SU-DHL-6 (cell line): Measurements from ENCODE around the gene FHOD1.

Source experiments
- H2AFZ ChIP-seq: fragments of 200-600 bp; sonication (generic); 2 replicates; pipeline ENCODE4 v1.6.1; 2014; ENCODE audit warnings: low read depth, mild to moderate bottlenecking, moderate library complexity, mixed read lengths, antibody characterized with exemption, low read length; ENCODE audit not compliant: severe bottlenecking
- H3F3A ChIP-seq: fragments of 200-600 bp; shearing (Covaris generic); 2 replicates; pipeline ENCODE4 v1.6.0; 2016; ENCODE audit warnings: antibody characterized with exemption, mild to moderate bottlenecking; ENCODE audit not compliant: insufficient read depth
- H3K27ac ChIP-seq: fragments of 200-600 bp; sonication (generic); 2 replicates; pipeline ENCODE4 v1.5.1; 2016; ENCODE audit warnings: low read depth, mild to moderate bottlenecking, low read length, moderate library complexity, mixed read lengths
- H3K27me3 ChIP-seq: fragments of 200-600 bp; sonication (generic), shearing (Covaris generic); 2 replicates; pipeline ENCODE4 v1.6.0; 2014; ENCODE audit warnings: mild to moderate bottlenecking, low read length
- H3K36me3 ChIP-seq: fragments of 200-600 bp; sonication (generic); 2 replicates; pipeline ENCODE4 v1.6.1; 2014; ENCODE audit warnings: mild to moderate bottlenecking, low read length, mixed read lengths
- H3K4me2 ChIP-seq: fragments of 300-600, 200-600 bp; shearing (Covaris generic), sonication (generic); 2 replicates; pipeline ENCODE4 v1.6.0; 2014; ENCODE audit warnings: low read length, low read depth, mild to moderate bottlenecking; ENCODE audit not compliant: poor library complexity, severe bottlenecking
- H3K4me3 ChIP-seq: fragments of 200-600 bp; sonication (generic); 2 replicates; pipeline ENCODE4 v1.5.1; 2014; ENCODE audit warnings: antibody characterized with exemption, low read length, mild to moderate bottlenecking, mixed read lengths; ENCODE audit not compliant: insufficient read depth, poor library complexity, severe bottlenecking
- H3K79me2 ChIP-seq: fragments of 200-600 bp; sonication (generic); 2 replicates; pipeline ENCODE4 v1.6.1; 2014; ENCODE audit warnings: mild to moderate bottlenecking, low read length, moderate library complexity; ENCODE audit not compliant: insufficient read depth
- H3K9ac ChIP-seq: fragments of 200-600 bp; sonication (generic); 2 replicates; pipeline ENCODE4 v1.7.0; 2014; ENCODE audit warnings: mild to moderate bottlenecking, low read length
- H3K9me2 ChIP-seq: fragments of 200-600 bp; sonication (generic); replicated peaks from 2 replicates; pipeline ENCODE4 v1.6.1; 2014; ENCODE audit warnings: low read length; ENCODE audit not compliant: insufficient read depth
- H3K9me3 ChIP-seq: fragments of 200-600 bp; sonication (generic); 2 replicates; pipeline ENCODE4 v1.6.1; 2014; ENCODE audit warnings: low read length, mixed read lengths; ENCODE audit not compliant: insufficient read depth
- H4K20me1 ChIP-seq: fragments of 200-600 bp; sonication (generic); 2 replicates; pipeline ENCODE4 v1.6.1; 2014; ENCODE audit warnings: low read depth, mild to moderate bottlenecking, antibody characterized with exemption, low read length, moderate library complexity, mixed read lengths
- EZH2phosphoT487 ChIP-seq: fragments of 200-600 bp; sonication (generic), shearing (Covaris generic); conservative IDR thresholded peaks from 2 replicates; pipeline ENCODE4 v1.6.1; 2018; ENCODE audit warnings: mild to moderate bottlenecking, antibody characterized with exemption, low read length, moderate library complexity, mixed read lengths
- TF ChIP-seq, protein P1 (sequence below): fragments of 200-600 bp; sonication (generic); IDR thresholded peaks from one replicate; pipeline ENCODE4 v1.5.1; 2017; ENCODE audit warnings: antibody characterized with exemption, mild to moderate bottlenecking, low read length, moderate library complexity; ENCODE audit not compliant: insufficient read depth, poor library complexity, severe bottlenecking

FHOD1 gene

DNA sequence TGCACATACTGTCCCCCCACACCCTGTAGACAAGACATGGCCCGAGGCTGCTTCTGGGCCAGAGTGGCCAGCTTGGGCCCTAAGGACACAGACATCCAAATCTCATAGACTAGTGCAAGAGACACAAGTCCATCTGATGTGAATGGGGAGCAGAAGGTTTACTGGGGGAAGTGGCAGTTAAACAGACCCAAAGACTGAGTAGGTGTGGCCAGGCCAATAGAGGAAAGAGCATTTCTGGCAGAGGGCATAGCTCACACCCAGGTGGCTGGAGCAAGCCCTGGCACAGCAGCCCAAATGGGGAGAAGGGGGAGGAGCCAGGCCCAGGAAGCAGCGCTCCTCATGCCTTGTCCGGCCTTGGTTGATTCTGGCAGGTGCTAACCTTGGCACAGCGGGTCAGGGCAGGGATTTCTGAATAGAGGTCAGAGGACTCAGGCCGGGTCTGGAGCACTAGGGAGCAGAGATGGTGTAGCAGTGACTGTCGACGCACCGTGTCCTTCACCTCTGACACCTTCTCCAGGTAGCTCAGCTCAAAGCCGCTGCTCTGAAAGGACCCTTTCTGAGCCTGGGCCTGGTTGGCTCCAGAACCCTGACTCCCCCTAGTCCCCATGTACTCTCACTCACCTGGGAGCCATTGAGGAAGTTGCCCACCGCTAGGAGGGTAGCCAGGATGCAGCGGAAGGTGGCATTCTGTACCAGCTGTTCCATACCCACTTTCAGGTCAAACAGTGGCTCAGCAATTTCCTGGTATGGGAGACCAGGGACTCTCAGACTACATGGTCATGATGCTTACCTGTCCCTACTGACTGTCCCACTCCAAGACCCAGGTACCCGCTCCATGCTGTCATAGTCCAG, 16.2 kb downstream of the FHOD1 start:
- H4K20me1 ChIP-seq: no peaks in the 10 kb centered on the region
- H3K4me2 ChIP-seq: no peak overlapping the region
- no peak overlapping the region for H3K4me3 ChIP-seq
- no peaks in the 10 kb centered on the region for H3F3A ChIP-seq
- no peaks in the 10 kb centered on the region for H3K36me3 ChIP-seq
- no peaks in the 10 kb centered on the region for H3K9me3 ChIP-seq
- peaks cover 11% of the 10 kb centered on the region for H3K79me2 ChIP-seq
- no peak for TF ChIP-seq EZH2phosphoT487
- TF ChIP-seq, protein P1, sequence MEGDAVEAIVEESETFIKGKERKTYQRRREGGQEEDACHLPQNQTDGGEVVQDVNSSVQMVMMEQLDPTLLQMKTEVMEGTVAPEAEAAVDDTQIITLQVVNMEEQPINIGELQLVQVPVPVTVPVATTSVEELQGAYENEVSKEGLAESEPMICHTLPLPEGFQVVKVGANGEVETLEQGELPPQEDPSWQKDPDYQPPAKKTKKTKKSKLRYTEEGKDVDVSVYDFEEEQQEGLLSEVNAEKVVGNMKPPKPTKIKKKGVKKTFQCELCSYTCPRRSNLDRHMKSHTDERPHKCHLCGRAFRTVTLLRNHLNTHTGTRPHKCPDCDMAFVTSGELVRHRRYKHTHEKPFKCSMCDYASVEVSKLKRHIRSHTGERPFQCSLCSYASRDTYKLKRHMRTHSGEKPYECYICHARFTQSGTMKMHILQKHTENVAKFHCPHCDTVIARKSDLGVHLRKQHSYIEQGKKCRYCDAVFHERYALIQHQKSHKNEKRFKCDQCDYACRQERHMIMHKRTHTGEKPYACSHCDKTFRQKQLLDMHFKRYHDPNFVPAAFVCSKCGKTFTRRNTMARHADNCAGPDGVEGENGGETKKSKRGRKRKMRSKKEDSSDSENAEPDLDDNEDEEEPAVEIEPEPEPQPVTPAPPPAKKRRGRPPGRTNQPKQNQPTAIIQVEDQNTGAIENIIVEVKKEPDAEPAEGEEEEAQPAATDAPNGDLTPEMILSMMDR: no peak
- H2AFZ ChIP-seq: no peak overlapping the region
- H3K27me3 ChIP-seq: no peaks in the 10 kb centered on the region
- no peak overlapping the region for H3K27ac ChIP-seq
- H3K9ac ChIP-seq: no peak overlapping the region
- no peaks in the 10 kb centered on the region for H3K9me2 ChIP-seq

DNA sequence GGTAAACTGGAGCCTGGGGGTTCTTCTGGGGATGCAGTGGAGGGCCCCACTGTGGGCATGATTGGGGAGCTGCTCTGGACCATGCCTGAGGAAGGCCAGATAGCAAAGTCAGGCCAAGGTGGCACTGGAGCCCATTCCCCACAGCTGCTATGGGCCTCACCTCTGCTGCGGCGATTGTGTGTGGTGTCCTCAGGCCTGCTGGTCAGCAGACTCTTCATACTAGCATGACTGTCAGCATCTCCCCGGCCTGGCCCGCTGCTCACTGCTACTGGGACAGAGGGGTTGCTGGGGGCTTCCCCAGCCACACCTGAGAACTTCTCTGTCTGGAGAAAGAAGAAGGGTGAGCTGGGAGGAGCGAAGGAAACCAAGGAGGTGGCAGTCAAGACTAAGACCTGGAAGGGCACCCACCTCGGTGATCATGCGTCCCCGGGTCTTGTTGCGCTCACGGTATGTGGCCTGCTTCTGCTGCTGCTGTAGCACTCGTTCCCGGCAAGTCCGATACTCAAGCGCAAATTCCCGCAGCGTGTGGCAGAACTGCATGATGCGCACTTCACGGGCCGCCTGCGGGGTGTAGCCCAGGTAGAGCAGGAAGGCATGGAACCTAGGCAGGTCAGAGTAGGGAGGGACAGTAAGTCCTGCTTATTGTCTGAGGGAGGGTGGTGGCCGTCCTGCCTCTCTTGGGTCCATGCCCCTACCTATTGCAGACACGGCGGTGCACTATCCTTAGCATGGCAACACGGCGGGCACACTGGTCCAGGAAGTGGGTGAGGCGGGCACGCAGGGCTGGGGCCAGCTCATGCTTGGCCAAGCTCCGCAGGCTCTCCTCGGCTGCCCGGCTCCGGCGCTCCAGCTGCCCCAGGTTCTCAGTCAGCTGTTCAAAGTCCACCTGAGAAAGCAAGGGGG, 17.1 kb downstream of the FHOD1 start:
- Histone ChIP-seq H3K79me2 (peaks cover 11% of the 10 kb centered on the region), H2AFZ (no peak overlapping the region), H3F3A (no peaks in the 10 kb centered on the region), H4K20me1 (no peaks in the 10 kb centered on the region), H3K9me3 (no peaks in the 10 kb centered on the region), H3K27me3 (no peaks in the 10 kb centered on the region), H3K36me3 (no peaks in the 10 kb centered on the region), H3K9me2 (no peaks in the 10 kb centered on the region), H3K4me2 (no peak overlapping the region), H3K9ac (no peak overlapping the region), H3K4me3 (no peak overlapping the region), H3K27ac (no peak overlapping the region)
- TF ChIP-seq, protein P1: no peak
- TF ChIP-seq EZH2phosphoT487: no peak

DNA sequence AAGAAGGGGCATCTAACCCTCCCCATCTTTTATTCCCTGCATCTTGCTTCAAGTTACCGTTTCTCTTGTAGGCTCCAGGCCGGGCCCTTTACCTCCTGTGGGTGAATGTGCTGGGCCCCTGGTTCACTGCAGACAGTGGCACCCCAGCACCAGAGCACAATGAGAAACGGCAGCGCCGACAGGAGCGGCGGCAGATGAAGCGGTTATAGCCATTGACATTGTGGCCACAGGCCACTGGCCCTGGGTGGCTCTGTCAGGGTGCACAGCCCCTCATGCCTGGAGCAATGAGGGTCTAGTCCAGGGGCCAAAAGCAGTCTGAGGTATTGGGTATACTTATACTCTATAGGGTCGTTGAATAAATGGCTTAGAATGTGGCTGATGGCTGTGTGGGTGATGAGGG, 18.4 kb downstream of the FHOD1 start:
- H2AFZ ChIP-seq: no peak overlapping the region
- no peak overlapping the region for H3K4me2 ChIP-seq
- no peaks in the 10 kb centered on the region for H3K9me3 ChIP-seq
- TF ChIP-seq EZH2phosphoT487: no peak
- TF ChIP-seq, protein P1: no peak
- no peaks in the 10 kb centered on the region for H4K20me1 ChIP-seq
- no peak overlapping the region for H3K4me3 ChIP-seq
- H3K9me2 ChIP-seq: no peaks in the 10 kb centered on the region
- no peak overlapping the region for H3K9ac ChIP-seq
- no peak overlapping the region for H3K27ac ChIP-seq
- H3K79me2 ChIP-seq: peaks cover 11% of the 10 kb centered on the region
- H3F3A ChIP-seq: no peaks in the 10 kb centered on the region
- H3K36me3 ChIP-seq: no peaks in the 10 kb centered on the region
- no peaks in the 10 kb centered on the region for H3K27me3 ChIP-seq
